ENCODE data around the gene ZNF398. TPM values are rescaled to one million over a fixed set of nuclear protein-coding genes. Genes with fewer than 3 reads are reported as not detected.

Gene ZNF398
- total RNA-seq, 4 donors from 2014 or later: 13.7 to 37.0 (median 28.1) TPM

GRCh38 chr7:149226840-149227494 is 79.7 kb downstream of the ZNF398 start:
- intact Hi-C loops (cut with DNase I; ENCODE audit: low total_unique reads) (no loop called here), in situ Hi-C loops (cut with MboI; ENCODE audit: low pct_ligation_motif_present in 1 of 4, low pct_unique_long_range_greater_than_20kb in 1 of 4, low sequenced_read_pairs in 3 of 4) (no loop called here)
- peaks cover 0 to 8% (median 3%) of the 10 kb centered on the region in 4 donors for H3K36me3 ChIP-seq
- WGBS, 2 donors (ENCODE audit: low coverage in 1 of 2): 0 to 85% methylated on average over 1 to 6 of the region's 6 CpGs
- no peak overlapping the region for H3K4me3 ChIP-seq
- DNase-seq: no peak
- TF ChIP-seq EP300 (IDR thresholded peaks at IDR 0.05; ENCODE audit: low read depth): no peak
- TF ChIP-seq POLR2AphosphoS5 (IDR thresholded peaks at IDR 0.05): no peak
- TF ChIP-seq POLR2A (IDR thresholded peaks at IDR 0.05): no peak
- TF ChIP-seq CTCF (IDR thresholded peaks at IDR 0.05): no peak
- H3K27ac ChIP-seq: no peak overlapping the region
- peaks cover 0 to 3% (median 0%) of the 10 kb centered on the region in 4 donors for H3K4me1 ChIP-seq
- H3K9me3 ChIP-seq: no peaks in the 10 kb centered on the region
- no peaks in the 10 kb centered on the region for H3K27me3 ChIP-seq

- H3K9me3 ChIP-seq: no peaks in the 10 kb centered on the region
- H3K27me3 ChIP-seq: no peaks in the 10 kb centered on the region
- no peak for TF ChIP-seq POLR2AphosphoS5 (IDR thresholded peaks at IDR 0.05)
- no peak for TF ChIP-seq CTCF (IDR thresholded peaks at IDR 0.05)
- TF ChIP-seq EP300 (IDR thresholded peaks at IDR 0.05; ENCODE audit: low read depth): no peak
- TF ChIP-seq POLR2A (IDR thresholded peaks at IDR 0.05): no peak
- H3K36me3 ChIP-seq: peaks cover 0 to 8% (median 3%) of the 10 kb centered on the region in 4 donors
- 58 to 64% methylated on average over 7 of the region's 7 CpGs for WGBS, 2 donors (ENCODE audit: low coverage in 1 of 2)
- no peak for DNase-seq
- intact Hi-C loops (cut with DNase I; ENCODE audit: low total_unique reads) (no loop called here), in situ Hi-C loops (cut with MboI; ENCODE audit: low pct_ligation_motif_present in 1 of 4, low pct_unique_long_range_greater_than_20kb in 1 of 4, low sequenced_read_pairs in 3 of 4) (no loop called here)
- no peak overlapping the region for H3K27ac ChIP-seq
- peaks cover 0 to 3% (median 0%) of the 10 kb centered on the region in 4 donors for H3K4me1 ChIP-seq
- H3K4me3 ChIP-seq: no peak overlapping the region
Measured at GRCh38 chr7:149228831-149229471, 81.7 kb downstream of the ZNF398 start.

GRCh38 chr7:149229526-149229925 is 82.3 kb downstream of the ZNF398 start:
- Histone ChIP-seq H3K27me3 (no peaks in the 10 kb centered on the region), H3K9me3 (no peaks in the 10 kb centered on the region), H3K4me3 (no peak overlapping the region), H3K36me3 (peaks cover 0 to 3% (median 1%) of the 10 kb centered on the region in 4 donors), H3K4me1 (peaks cover 0 to 3% (median 0%) of the 10 kb centered on the region in 4 donors), H3K27ac (no peak overlapping the region)
- intact Hi-C loops (cut with DNase I; ENCODE audit: low total_unique reads): no loop called here
- DNase-seq: no peak
- TF ChIP-seq POLR2A (IDR thresholded peaks at IDR 0.05): peak; percentile 9
- TF ChIP-seq POLR2AphosphoS5 (IDR thresholded peaks at IDR 0.05): peak in 1 of 3 donors; percentile 20
- no peak for TF ChIP-seq CTCF (IDR thresholded peaks at IDR 0.05)
- TF ChIP-seq EP300 (IDR thresholded peaks at IDR 0.05; ENCODE audit: low read depth): no peak
- in situ Hi-C loops (cut with MboI; ENCODE audit: low pct_ligation_motif_present in 1 of 4, low pct_unique_long_range_greater_than_20kb in 1 of 4, low sequenced_read_pairs in 3 of 4): no loop called here
- 33 to 47% methylated on average over 5 to 6 of the region's 6 CpGs for WGBS, 2 donors (ENCODE audit: low coverage in 1 of 2)

- no peak overlapping the region for H3K4me3 ChIP-seq
- intact Hi-C loops (cut with DNase I; ENCODE audit: low total_unique reads): no loop called here
- no peaks in the 10 kb centered on the region for H3K9me3 ChIP-seq
- no peak overlapping the region for H3K27ac ChIP-seq
- no peak for DNase-seq
- no peaks in the 10 kb centered on the region for H3K27me3 ChIP-seq
- H3K36me3 ChIP-seq: no peaks in the 10 kb centered on the region
- 60 to 62% methylated on average over 1 to 2 of the region's 2 CpGs for WGBS, 2 donors (ENCODE audit: low coverage in 1 of 2)
- no peaks in the 10 kb centered on the region for H3K4me1 ChIP-seq
- no peak for TF ChIP-seq POLR2AphosphoS5 (IDR thresholded peaks at IDR 0.05)
- in situ Hi-C loops (cut with MboI; ENCODE audit: low pct_ligation_motif_present in 1 of 4, low pct_unique_long_range_greater_than_20kb in 1 of 4, low sequenced_read_pairs in 3 of 4): no loop called here
Measured at GRCh38 chr7:149232362-149232761, 85.1 kb downstream of the ZNF398 start.

Small RNAs within 50 kb of the gene (small RNA-seq; reads per million reads assigned to genes)
- 0 reads per million in 4 donors for gene AC004890.1
- 0 to 0.48 (median 0.14) reads per million in 4 donors for gene RN7SL521P

Other genes with a start within 250 kb of the ZNF398 start
- gene PDIA4, start 118.9 kb upstream of the ZNF398 start, total RNA-seq: 10 to 100 TPM; 44.5 to 79.5 (median 74.7) TPM
- gene ZNF786, start 56.7 kb upstream of the ZNF398 start, total RNA-seq: 1 to 10 TPM; 4.0 to 5.2 (median 5.2) TPM
- 1 to 10 TPM in 3 of 4 donors, under 1 TPM in 1; 0.37 to 2.3 (median 1.6) TPM for gene ZNF425, start 21.1 kb upstream of the ZNF398 start, total RNA-seq
- 10 to 100 TPM; 18.3 to 40.8 (median 22.2) TPM for gene ZNF282, start 48.1 kb downstream of the ZNF398 start, total RNA-seq
- 10 to 100 TPM in 1 of 4 donors, 1 to 10 TPM in 3; 2.4 to 22.1 (median 9.5) TPM for gene ZNF212, start 92.2 kb downstream of the ZNF398 start, total RNA-seq
- gene ZNF783, start 114.7 kb downstream of the ZNF398 start, total RNA-seq: 10 to 100 TPM in 3 of 4 donors, 1 to 10 TPM in 1; 9.0 to 28.7 (median 17.9) TPM

Measured in transverse colon (tissue), 4 donors.